Smooth muscle cell (in vitro differentiated cells): ENCODE data around the gene BCL11B. TPM values are rescaled to one million over a fixed set of nuclear protein-coding genes. Genes with fewer than 3 reads are reported as not detected.

ENCODE experiments used
- DNase-seq: peaks from one replicate; lab custom pipeline; 2025; ENCODE audit not compliant: unreplicated experiment; lab: John Stamatoyannopoulos, UW
- H2AFZ ChIP-seq: fragments of 200-600 bp; sonication (generic); 2 replicates; pipeline ENCODE4 v1.6.0; 2016; ENCODE audit warnings: antibody characterized with exemption, low read depth, mild to moderate bottlenecking
- H3F3A ChIP-seq: fragments of 200-600 bp; sonication (generic); 2 replicates; pipeline ENCODE4 v1.6.0; 2017; ENCODE audit warnings: antibody characterized with exemption, low read depth
- H3K27ac ChIP-seq: fragments of 200-600 bp; sonication (generic); 2 replicates; pipeline ENCODE4 v1.5.1; 2016; ENCODE audit warnings: low read depth, mild to moderate bottlenecking
- H3K27me3 ChIP-seq: fragments of 200-600 bp; sonication (generic); 2 replicates; pipeline ENCODE4 v1.6.1; 2016; ENCODE audit warnings: low read depth, mild to moderate bottlenecking
- H3K36me3 ChIP-seq: fragments of 200-600 bp; sonication (generic); 2 replicates; pipeline ENCODE4 v1.5.1; 2016; ENCODE audit warnings: low read depth
- H3K4me1 ChIP-seq: fragments of 200-600 bp; sonication (generic); 2 replicates; pipeline ENCODE4 v1.5.1; 2016; ENCODE audit warnings: low read depth
- H3K4me2 ChIP-seq: fragments of 200-600 bp; sonication (generic); 2 replicates; pipeline ENCODE4 v1.6.0; 2016; ENCODE audit warnings: mild to moderate bottlenecking
- H3K4me3 ChIP-seq: fragments of 200-600 bp; sonication (generic); 2 replicates; pipeline ENCODE4 v1.5.1; 2016; ENCODE audit warnings: mild to moderate bottlenecking
- H3K79me2 ChIP-seq: fragments of 200-600 bp; sonication (generic); 2 replicates; pipeline ENCODE4 v1.6.0; 2016; ENCODE audit warnings: low read depth, mild to moderate bottlenecking
- H3K9ac ChIP-seq: fragments of 200-600 bp; sonication (generic); 2 replicates; pipeline ENCODE4 v1.6.0; 2016; ENCODE audit warnings: low read depth
- H3K9me3 ChIP-seq: fragments of 200-600 bp; sonication (generic); replicated peaks from 2 replicates; pipeline ENCODE4 v1.5.1; 2016; ENCODE audit warnings: low read depth
- H4K20me1 ChIP-seq: fragments of 200-600 bp; sonication (generic); 2 replicates; pipeline ENCODE4 v1.6.0; 2016; ENCODE audit warnings: low read depth
- CTCF ChIP-seq: fragments of 200-600 bp; sonication (generic); IDR thresholded peaks from 2 replicates; pipeline ENCODE4 v1.5.1; 2017; ENCODE audit warnings: borderline replicate concordance, mild to moderate bottlenecking, antibody characterized with exemption; ENCODE audit not compliant: insufficient read depth, poor library complexity, severe bottlenecking
- WGBS: methylation state at CpG from one replicate; pipeline ENCODE4 v1.1.7; 2016; ENCODE audit warnings: low lambda C conversion rate; 5-methylcytosine and 5-hydroxymethylcytosine counted together
- polyA plus RNA-seq: library from polyadenylated mRNA; unstranded; fragments of >200 nt; fragmentation: Nextera tagmentation; extraction: Ambion mirVana; gene quantifications from 2 replicates; pipeline ENCODE4 v1.2.1, GENCODE V29; 2016
- total RNA-seq: library from RNA; depleted of rRNA; stranded (reverse); fragments of >200 nt; gene quantifications from 2 replicates; pipeline ENCODE4 v1.2.3, GENCODE V29; 2014

The BCL11B gene
- total and polyA plus RNA-seq, 2 experiments from 2014 or later: 0.56 to 3.0 TPM

GRCh38 chr14:99148861-99149610 lies 123.0 kb downstream of the BCL11B start:
- Histone ChIP-seq H3K4me2 (no peak overlapping the region), H3K27me3 (no peaks in the 10 kb centered on the region), H3K4me1 (no peaks in the 10 kb centered on the region), H3F3A (no peaks in the 10 kb centered on the region), H3K79me2 (no peaks in the 10 kb centered on the region), H3K9ac (no peak overlapping the region), H3K9me3 (no peaks in the 10 kb centered on the region), H4K20me1 (no peaks in the 10 kb centered on the region), H3K4me3 (no peak overlapping the region), H2AFZ (no peak overlapping the region), H3K27ac (no peak overlapping the region), H3K36me3 (no peaks in the 10 kb centered on the region)
- no peak for DNase-seq
- WGBS: 95% methylated on average over 22 of the region's 22 CpGs
- TF ChIP-seq CTCF: no peak

- no peaks in the 10 kb centered on the region for H3K36me3 ChIP-seq
- no peak overlapping the region for H3K4me3 ChIP-seq
- DNase-seq: no peak
- no peaks in the 10 kb centered on the region for H3K79me2 ChIP-seq
- no peaks in the 10 kb centered on the region for H3K27me3 ChIP-seq
- no peak overlapping the region for H3K9ac ChIP-seq
- H4K20me1 ChIP-seq: no peaks in the 10 kb centered on the region
- no peak overlapping the region for H2AFZ ChIP-seq
- WGBS: 91% methylated on average over 8 of the region's 8 CpGs
- TF ChIP-seq CTCF: no peak
- H3K9me3 ChIP-seq: no peaks in the 10 kb centered on the region
- H3K4me1 ChIP-seq: no peaks in the 10 kb centered on the region
- no peak overlapping the region for H3K27ac ChIP-seq
- no peaks in the 10 kb centered on the region for H3F3A ChIP-seq
- no peak overlapping the region for H3K4me2 ChIP-seq
Measured at GRCh38 chr14:99148131-99148530, 123.9 kb downstream of the BCL11B start.

GRCh38 chr14:99147366-99147740 lies 124.6 kb downstream of the BCL11B start:
- Histone ChIP-seq H3K79me2 (no peaks in the 10 kb centered on the region), H3K4me3 (no peak overlapping the region), H3K36me3 (no peaks in the 10 kb centered on the region), H3K9me3 (no peaks in the 10 kb centered on the region), H3F3A (no peaks in the 10 kb centered on the region), H3K27me3 (no peaks in the 10 kb centered on the region), H3K9ac (no peak overlapping the region), H3K4me1 (no peaks in the 10 kb centered on the region), H3K4me2 (no peak overlapping the region), H2AFZ (no peak overlapping the region), H4K20me1 (no peaks in the 10 kb centered on the region), H3K27ac (no peak overlapping the region)
- no peak for TF ChIP-seq CTCF
- no peak for DNase-seq
- 86% methylated on average over 5 of the region's 5 CpGs for WGBS
